ENCODE results near the gene COMMD2. TPM values are rescaled to one million over a fixed set of nuclear protein-coding genes. Genes with fewer than 3 reads are reported as not detected.

The COMMD2 gene
- polyA plus RNA-seq, 3 donors, result 15.1 to 74.4 (median 73.5) TPM

GRCh38 chr3:149801195-149801594, 48.9 kb upstream of the COMMD2 start:
- no peak overlapping the region for H3K4me2 ChIP-seq (replicated peaks; ENCODE audit: extremely low read depth, low read length, poor library complexity, severe bottlenecking)
- H3K79me2 ChIP-seq (ENCODE audit: insufficient read depth, low read length), result no peaks in the 10 kb centered on the region
- no peak for TF ChIP-seq CTCF (IDR thresholded peaks at IDR 0.05)
- no peaks in the 10 kb centered on the region for H3K9me3 ChIP-seq (replicated peaks in 1 of 2; ENCODE audit: control insufficient read depth in 1 of 2, insufficient read depth in 1 of 2, low read length in 2 of 2)
- Mint-ChIP-seq H3K27ac (no peak overlapping the region), H3K4me3 (no peak overlapping the region), H3K36me3 (no peaks in the 10 kb centered on the region), H3K27me3 (ENCODE audit: low read depth in 3 of 3) (peaks cover 0 to under 1% (median 0%) of the 10 kb centered on the region in 3 donors), H3K9me3 (peaks cover 0 to 8% (median 3%) of the 10 kb centered on the region in 7 donors), H3K4me1 (peaks cover 21% of the 10 kb centered on the region)
- no peak overlapping the region for H3K27ac ChIP-seq (ENCODE audit: low read depth in 1 of 2, low read length in 2 of 2)
- DNase-seq, result peak in 1 of 3 donors; percentile 35
- WGBS (ENCODE audit: insufficient coverage), result no CpG with 5 or more reads among the region's 1 CpG
- peaks cover 0 to 8% of the 10 kb centered on the region in 2 donors for H3K4me1 ChIP-seq (ENCODE audit: control insufficient read depth in 1 of 2, insufficient read depth in 2 of 2, low read length in 2 of 2)
- no peak overlapping the region for H3K9ac ChIP-seq (ENCODE audit: insufficient read depth, low read length, poor library complexity, severe bottlenecking)
- intact Hi-C loops (cut with micrococcal nuclease), result no loop called here
- H3K27me3 ChIP-seq (ENCODE audit: control insufficient read depth in 2 of 2, insufficient read depth in 2 of 2, low read length in 2 of 2), result no peaks in the 10 kb centered on the region
- H4K20me1 ChIP-seq (ENCODE audit: insufficient read depth, low read length), result no peaks in the 10 kb centered on the region
- H3K36me3 ChIP-seq (replicated peaks in 1 of 2; ENCODE audit: control insufficient read depth in 1 of 2, insufficient read depth in 2 of 2, low read length in 2 of 2), result no peaks in the 10 kb centered on the region
- no peak overlapping the region for H3K4me3 ChIP-seq (replicated peaks in 1 of 3; ENCODE audit: low read depth in 2 of 3, low read length in 3 of 3)
- H2AFZ ChIP-seq (ENCODE audit: insufficient read depth, low read depth, low read length, poor library complexity, severe bottlenecking), result no peak overlapping the region

DNA sequence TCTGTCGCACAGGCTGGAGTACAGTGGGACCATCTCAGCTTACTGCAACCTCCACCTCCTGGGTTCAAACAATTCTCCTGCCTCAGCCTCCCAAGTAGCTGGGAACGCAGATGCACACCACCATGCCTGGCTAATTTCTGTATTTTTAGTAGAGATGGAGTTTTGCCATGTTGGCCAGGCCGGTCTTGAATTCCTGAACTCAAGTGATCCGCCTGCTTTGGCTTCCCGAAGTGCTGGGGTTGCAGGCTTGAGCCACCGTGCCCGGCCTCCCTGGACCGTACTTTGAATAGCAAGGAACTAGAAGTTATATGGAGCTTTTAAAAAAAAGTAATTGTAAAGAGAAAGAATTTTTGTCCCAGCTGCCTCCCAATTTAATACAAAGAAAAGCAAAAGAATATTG, 48.4 kb upstream of the COMMD2 start:
- H3K9me3 Mint-ChIP-seq, result peaks cover 0 to 8% (median 3%) of the 10 kb centered on the region in 7 donors
- no peak overlapping the region for H3K27ac Mint-ChIP-seq
- Histone ChIP-seq H3K4me2 (replicated peaks; ENCODE audit: extremely low read depth, low read length, poor library complexity, severe bottlenecking) (no peak overlapping the region), H3K27me3 (ENCODE audit: control insufficient read depth in 2 of 2, insufficient read depth in 2 of 2, low read length in 2 of 2) (no peaks in the 10 kb centered on the region), H3K27ac (ENCODE audit: low read depth in 1 of 2, low read length in 2 of 2) (no peak overlapping the region), H3K36me3 (replicated peaks in 1 of 2; ENCODE audit: control insufficient read depth in 1 of 2, insufficient read depth in 2 of 2, low read length in 2 of 2) (no peaks in the 10 kb centered on the region), H4K20me1 (ENCODE audit: insufficient read depth, low read length) (no peaks in the 10 kb centered on the region), H3K9me3 (replicated peaks in 1 of 2; ENCODE audit: control insufficient read depth in 1 of 2, insufficient read depth in 1 of 2, low read length in 2 of 2) (no peaks in the 10 kb centered on the region), H2AFZ (ENCODE audit: insufficient read depth, low read depth, low read length, poor library complexity, severe bottlenecking) (no peak overlapping the region), H3K4me3 (replicated peaks in 1 of 3; ENCODE audit: low read depth in 2 of 3, low read length in 3 of 3) (no peak overlapping the region), H3K4me1 (ENCODE audit: control insufficient read depth in 1 of 2, insufficient read depth in 2 of 2, low read length in 2 of 2) (peaks cover 0 to 8% of the 10 kb centered on the region in 2 donors), H3K9ac (ENCODE audit: insufficient read depth, low read length, poor library complexity, severe bottlenecking) (no peak overlapping the region), H3K79me2 (ENCODE audit: insufficient read depth, low read length) (no peaks in the 10 kb centered on the region)
- H3K4me3 Mint-ChIP-seq, result no peak overlapping the region
- no peak for TF ChIP-seq CTCF (IDR thresholded peaks at IDR 0.05)
- intact Hi-C loops (cut with micrococcal nuclease), result no loop called here
- no CpG with 5 or more reads among the region's 8 CpGs for WGBS (ENCODE audit: insufficient coverage)
- no peaks in the 10 kb centered on the region for H3K27me3 Mint-ChIP-seq (ENCODE audit: low read depth in 3 of 3)
- no peaks in the 10 kb centered on the region for H3K36me3 Mint-ChIP-seq
- DNase-seq, result no peak
- peaks cover 24% of the 10 kb centered on the region for H3K4me1 Mint-ChIP-seq

All from CD14-positive monocyte (primary cell).